HAP-1 (cell line): ENCODE results near the gene TPCN1.

Experiments
- DNase-seq, 2 experiments: peaks; one replicate each; pipeline ENCODE4 v3.0.0-alpha.2; 2016 to 2020; ENCODE audit warnings: low spot score in 2 of 2
- H3K27me3 ChIP-seq: fragments of 250-450 bp; sonication (Bioruptor Pico); 2 replicates; pipeline ENCODE4 v1.5.1; 2020; ENCODE audit warnings: low read depth, mild to moderate bottlenecking, moderate library complexity
- H3K36me3 ChIP-seq: fragments of 250-450 bp; sonication (Bioruptor Pico); replicated peaks from 2 replicates; pipeline ENCODE4 v1.5.1; 2020; ENCODE audit warnings: mild to moderate bottlenecking
- H3K4me1 ChIP-seq: fragments of 250-450 bp; sonication (Bioruptor Pico); 2 replicates; pipeline ENCODE4 v1.5.1; 2020; ENCODE audit warnings: mild to moderate bottlenecking
- H3K4me3 ChIP-seq: fragments of 250-450 bp; sonication (Bioruptor Pico); 2 replicates; pipeline ENCODE4 v1.5.1; 2020; ENCODE audit warnings: mild to moderate bottlenecking, moderate library complexity
- H3K9me3 ChIP-seq: fragments of 250-450 bp; sonication (Bioruptor Pico); 2 replicates; pipeline ENCODE4 v1.5.1; 2020; ENCODE audit warnings: mild to moderate bottlenecking, moderate library complexity
- in situ Hi-C: fragments of 300-500 bp; cut with MboI; formaldehyde crosslinking; loops from 3 replicates; pipeline ENCODE4 v1.14.3; 2020; ENCODE audit warnings: low sequenced_read_pairs, inconsistent platforms, mixed read lengths

TPCN1 gene

GRCh38 chr12:113328368-113328889 lies 107.2 kb downstream of the TPCN1 start:
- no peaks in the 10 kb centered on the region for H3K27me3 ChIP-seq
- no peak for DNase-seq
- H3K4me3 ChIP-seq = no peak overlapping the region
- H3K36me3 ChIP-seq = peaks cover 51% of the 10 kb centered on the region
- in situ Hi-C loops = no loop called here
- H3K9me3 ChIP-seq = no peaks in the 10 kb centered on the region
- peaks cover 2% of the 10 kb centered on the region; the same call in 1 of the 2 replicates for H3K4me1 ChIP-seq

- in situ Hi-C loops = no loop called here
- no peaks in the 10 kb centered on the region for H3K9me3 ChIP-seq
These were observed 107.9 kb downstream of the TPCN1 start for GRCh38 chr12:113329022-113329790.

GRCh38 chr12:113329791-113330417 lies 108.6 kb downstream of the TPCN1 start:
- H3K4me3 ChIP-seq = no peak overlapping the region
- DNase-seq = no peak
- peaks cover 4% of the 10 kb centered on the region; the same call in 1 of the 2 replicates for H3K4me1 ChIP-seq
- H3K36me3 ChIP-seq = peaks cover 51% of the 10 kb centered on the region
- in situ Hi-C loops = no loop called here
- 0 out of 2 replicates have a peak, but pooled peaks cover 3% of the 10 kb centered on the region for H3K9me3 ChIP-seq
- no peaks in the 10 kb centered on the region for H3K27me3 ChIP-seq

More at GRCh38 chr12:113329022-113329790, 107.9 kb downstream of the TPCN1 start:
- DNase-seq = no peak
- H3K4me1 ChIP-seq = peaks cover 4% of the 10 kb centered on the region; the same call in 1 of the 2 replicates
- H3K36me3 ChIP-seq = peaks cover 51% of the 10 kb centered on the region
- H3K4me3 ChIP-seq = no peak overlapping the region
- H3K27me3 ChIP-seq = no peaks in the 10 kb centered on the region

- DNase-seq = no peak
- peaks cover 51% of the 10 kb centered on the region for H3K36me3 ChIP-seq
- in situ Hi-C loops = no loop called here
- H3K9me3 ChIP-seq = 0 out of 2 replicates have a peak, but pooled peaks cover 3% of the 10 kb centered on the region
- no peak overlapping the region for H3K4me3 ChIP-seq
- H3K4me1 ChIP-seq = peaks cover 8% of the 10 kb centered on the region
- no peaks in the 10 kb centered on the region for H3K27me3 ChIP-seq
These were observed 109.2 kb downstream of the TPCN1 start for GRCh38 chr12:113330505-113330904.

GRCh38 chr12:113332688-113333417 lies 111.6 kb downstream of the TPCN1 start:
- peaks cover 21% of the 10 kb centered on the region for H3K4me1 ChIP-seq
- 0 out of 2 replicates have a peak, but pooled peaks cover 3% of the 10 kb centered on the region for H3K9me3 ChIP-seq
- peak overlapping the region; percentile 83 for H3K4me3 ChIP-seq
- DNase-seq = no peak
- in situ Hi-C loops = no loop called here
- H3K27me3 ChIP-seq = no peaks in the 10 kb centered on the region
- peaks cover 40% of the 10 kb centered on the region for H3K36me3 ChIP-seq

- H3K9me3 ChIP-seq = 0 out of 2 replicates have a peak, but pooled peaks cover 3% of the 10 kb centered on the region
- H3K27me3 ChIP-seq = no peaks in the 10 kb centered on the region
- H3K4me1 ChIP-seq = peaks cover 21% of the 10 kb centered on the region
- peak overlapping the region; percentile 83 for H3K4me3 ChIP-seq
- peaks cover 40% of the 10 kb centered on the region for H3K36me3 ChIP-seq
- in situ Hi-C loops = no loop called here
- no peak for DNase-seq
These were observed 112.1 kb downstream of the TPCN1 start for GRCh38 chr12:113333418-113333750.

- DNase-seq = peak in 1 of 2 experiments; percentile 42
- H3K4me3 ChIP-seq = peak overlapping the region; percentile 83
- peaks cover 37% of the 10 kb centered on the region for H3K36me3 ChIP-seq
- in situ Hi-C loops = no loop called here
- peaks cover 21% of the 10 kb centered on the region for H3K4me1 ChIP-seq
- H3K27me3 ChIP-seq = no peaks in the 10 kb centered on the region
- H3K9me3 ChIP-seq = 0 out of 2 replicates have a peak, but pooled peaks cover 3% of the 10 kb centered on the region
These were observed 112.9 kb downstream of the TPCN1 start for GRCh38 chr12:113333877-113334785.

GRCh38 chr12:113334786-113335539 lies 113.7 kb downstream of the TPCN1 start, which contains the start of gene SLC8B1:
Gene SLC8B1 (minus strand): TSS chr12:113335109. CDS start chr12:113332878, 2,231 bp downstream.
- peak; percentile 79 to 91 for DNase-seq
- in situ Hi-C loops = no loop called here
- Histone ChIP-seq H3K4me1 (peaks cover 21% of the 10 kb centered on the region), H3K27me3 (no peaks in the 10 kb centered on the region), H3K36me3 (peaks cover 34% of the 10 kb centered on the region), H3K4me3 (peak within 1 kb of the TSS; percentile 83), H3K9me3 (0 out of 2 replicates have a peak, but pooled peaks cover 3% of the 10 kb centered on the region)

- no peaks in the 10 kb centered on the region for H3K27me3 ChIP-seq
- no peak for DNase-seq
- H3K9me3 ChIP-seq = 0 out of 2 replicates have a peak, but pooled peaks cover 2% of the 10 kb centered on the region
- no peaks in the 10 kb centered on the region for H3K36me3 ChIP-seq
- no peak overlapping the region for H3K4me3 ChIP-seq
- peaks cover 16% of the 10 kb centered on the region for H3K4me1 ChIP-seq
- in situ Hi-C loops = no loop called here
These were observed 118.3 kb downstream of the TPCN1 start for GRCh38 chr12:113339540-113339939.

- Histone ChIP-seq H3K4me1 (peaks cover 18% of the 10 kb centered on the region), H3K27me3 (no peaks in the 10 kb centered on the region), H3K9me3 (no peaks in the 10 kb centered on the region), H3K36me3 (no peaks in the 10 kb centered on the region), H3K4me3 (no peak overlapping the region)
- in situ Hi-C loops = no loop called here
- DNase-seq = no peak
These were observed 118.8 kb downstream of the TPCN1 start for GRCh38 chr12:113340061-113340460.

- Histone ChIP-seq H3K9me3 (no peaks in the 10 kb centered on the region), H3K27me3 (no peaks in the 10 kb centered on the region), H3K4me1 (peaks cover 11% of the 10 kb centered on the region), H3K36me3 (no peaks in the 10 kb centered on the region), H3K4me3 (no peak overlapping the region)
- in situ Hi-C loops = no loop called here
- DNase-seq = no peak
These were observed 120.3 kb downstream of the TPCN1 start for GRCh38 chr12:113341535-113341934.

- Histone ChIP-seq H3K4me3 (no peak overlapping the region), H3K36me3 (no peaks in the 10 kb centered on the region), H3K27me3 (no peaks in the 10 kb centered on the region), H3K9me3 (no peaks in the 10 kb centered on the region), H3K4me1 (peaks cover 14% of the 10 kb centered on the region)
- in situ Hi-C loops = no loop called here
- DNase-seq = peak; percentile 35 to 61
These were observed 124.1 kb downstream of the TPCN1 start for GRCh38 chr12:113345318-113345717.
